Astrocyte (in vitro differentiated cells and primary cell): ENCODE results near the gene SPOCK2.

ENCODE experiments used
- CTCF ChIP-seq: IDR thresholded peaks from 2 replicates; pipeline ENCODE4 v1.5.1; 2011; ENCODE audit warnings: low read depth, mild to moderate bottlenecking, inconsistent platforms, low read length, moderate library complexity; ENCODE audit not compliant: insufficient read depth
- EZH2 ChIP-seq: IDR thresholded peaks from 2 replicates; pipeline ENCODE4 v1.6.1; 2012; ENCODE audit warnings: mild to moderate bottlenecking, low read length, inconsistent platforms; ENCODE audit not compliant: insufficient read depth

- peak; percentile 7 for TF ChIP-seq EZH2
- TF ChIP-seq CTCF = no peak
These were observed 1.6 kb downstream of the SPOCK2 start for GRCh38 chr10:72086466-72087391.
